Epidermal melanocyte (primary cell): ENCODE data around the gene CRMP1.

Source experiments
- DNase-seq: peaks from one replicate; pipeline ENCODE4 v3.0.0; 2011; ENCODE audit warnings: low spot score; ENCODE audit not compliant: insufficient read length

Gene CRMP1

GRCh38 chr4:5888222-5889001, 4.5 kb downstream of the CRMP1 start:
- no peak for DNase-seq

DNA sequence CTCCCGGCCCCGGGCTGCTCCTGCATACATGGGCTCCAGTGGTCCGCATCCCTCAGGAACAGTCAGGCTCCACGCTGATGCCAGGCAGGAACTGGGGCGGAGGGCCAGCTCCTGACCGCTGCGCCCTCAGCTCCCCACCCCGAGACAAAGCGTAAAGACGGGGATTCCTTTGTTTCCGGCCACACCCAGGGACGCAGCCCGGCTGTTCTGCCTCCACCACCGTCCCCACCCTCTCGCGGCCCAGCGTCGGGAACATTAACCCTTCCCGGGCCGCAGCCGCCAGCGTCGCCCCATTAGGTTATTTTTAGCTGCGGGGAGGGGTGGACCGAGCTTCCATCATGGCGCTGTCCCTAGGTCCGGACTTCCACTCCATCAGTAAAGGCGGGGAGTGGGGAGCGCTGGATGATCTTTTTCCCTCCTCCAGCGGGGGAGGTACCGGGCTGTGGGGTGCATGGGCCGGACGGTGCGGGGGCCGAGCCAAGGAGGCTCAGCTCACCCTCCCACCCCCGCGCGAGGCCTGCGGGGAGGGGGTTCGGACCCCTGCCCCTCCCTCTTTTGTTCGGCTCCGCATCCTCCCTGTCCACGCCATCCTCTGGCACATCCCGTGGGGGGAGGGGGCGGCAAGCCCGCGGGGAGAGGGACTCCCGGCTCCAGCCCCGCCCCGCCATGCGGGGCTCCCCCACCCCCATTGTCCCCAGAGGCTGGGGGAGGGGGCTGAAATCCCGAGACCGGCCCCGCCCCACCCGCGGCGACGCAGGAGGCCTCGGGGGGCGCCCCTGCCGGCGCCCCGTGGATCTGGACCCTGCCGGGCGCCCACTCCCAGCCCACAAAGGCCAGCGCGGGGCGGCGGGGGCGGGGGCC, 5.3 kb downstream of the CRMP1 start:
- no peak for DNase-seq

- DNase-seq, result no peak
Observed at GRCh38 chr4:5887011-5887360, 5.9 kb downstream of the CRMP1 start.

DNA sequence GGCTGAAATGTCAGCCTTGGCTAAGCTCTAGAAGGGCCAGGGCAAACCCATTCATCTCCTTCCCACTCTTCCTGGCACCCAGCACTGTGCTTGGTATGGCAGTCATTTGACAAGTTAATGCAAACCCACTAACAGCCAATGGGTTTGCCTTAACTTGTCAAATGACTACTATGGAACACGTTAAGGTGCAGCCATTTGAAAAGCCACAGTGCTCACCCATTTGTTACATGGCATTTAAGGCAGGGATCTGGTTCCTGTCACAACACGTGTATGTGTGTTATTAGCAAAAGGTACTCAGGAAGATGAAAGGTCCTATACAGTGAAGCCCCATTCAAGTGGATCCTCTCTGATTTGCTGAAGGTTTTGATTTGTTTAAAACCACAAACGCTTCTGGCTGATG, 7.2 kb downstream of the CRMP1 start:
- no peak for DNase-seq

- DNase-seq, result no peak
Observed at GRCh38 chr4:5884796-5885195, 8.1 kb downstream of the CRMP1 start.

DNA sequence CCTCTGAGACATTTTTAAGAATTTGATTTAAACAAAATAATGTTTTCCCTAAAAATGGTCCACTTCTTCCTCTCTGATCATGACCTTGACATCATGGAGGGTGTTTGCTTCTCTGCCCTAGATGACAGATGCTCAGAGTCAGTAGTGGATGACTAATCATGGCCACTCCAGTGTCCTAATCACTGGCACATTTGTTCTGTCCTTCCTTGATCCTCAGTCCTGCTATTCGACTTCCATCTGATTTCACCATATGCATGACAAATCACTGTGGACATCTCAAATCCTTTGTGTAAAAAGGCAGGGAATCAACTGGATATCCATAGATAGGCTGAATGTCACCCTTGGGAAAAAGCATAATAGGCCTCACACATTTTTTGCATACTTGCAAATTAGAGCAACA, 9.0 kb downstream of the CRMP1 start:
- DNase-seq, result no peak

DNA sequence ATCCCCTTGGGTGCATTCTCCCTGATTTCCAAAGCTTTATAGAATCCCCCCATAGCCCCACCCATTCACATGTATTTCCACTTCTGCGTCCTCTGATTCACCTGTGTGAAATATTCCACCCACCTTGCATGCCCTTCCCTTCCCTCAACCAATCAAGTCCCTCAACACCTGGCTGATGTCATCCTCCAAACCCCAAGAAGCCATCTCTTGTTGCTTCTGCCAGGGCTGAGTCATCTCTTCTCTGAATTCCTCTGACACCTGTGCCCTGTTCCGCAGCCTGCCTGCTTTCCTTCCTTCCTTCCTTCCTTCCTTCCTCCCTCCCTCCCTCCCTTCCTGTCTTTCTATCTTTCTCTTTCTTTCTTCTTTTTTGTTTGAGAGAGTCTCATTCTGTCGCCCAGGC, 9.9 kb downstream of the CRMP1 start:
- DNase-seq, result no peak

DNA sequence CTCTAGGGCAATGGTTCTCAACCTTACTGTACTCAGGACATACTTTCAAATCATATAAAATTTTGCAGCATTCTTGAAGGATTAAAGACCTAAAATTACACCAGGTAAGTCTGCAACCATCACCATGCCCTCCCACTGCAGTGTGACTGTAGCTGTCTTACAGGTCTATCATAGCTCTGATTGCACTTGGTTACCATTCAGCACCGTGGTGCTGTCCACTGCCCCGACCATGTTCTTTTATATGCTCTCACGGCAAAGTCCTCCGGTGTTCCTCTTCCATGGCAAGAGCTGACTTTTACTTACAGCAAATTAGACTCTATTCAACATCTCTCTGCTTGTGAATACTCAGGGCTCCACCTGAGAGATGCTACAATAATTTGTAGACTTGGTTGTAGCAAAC, 11.5 kb downstream of the CRMP1 start:
- DNase-seq, result no peak

DNA sequence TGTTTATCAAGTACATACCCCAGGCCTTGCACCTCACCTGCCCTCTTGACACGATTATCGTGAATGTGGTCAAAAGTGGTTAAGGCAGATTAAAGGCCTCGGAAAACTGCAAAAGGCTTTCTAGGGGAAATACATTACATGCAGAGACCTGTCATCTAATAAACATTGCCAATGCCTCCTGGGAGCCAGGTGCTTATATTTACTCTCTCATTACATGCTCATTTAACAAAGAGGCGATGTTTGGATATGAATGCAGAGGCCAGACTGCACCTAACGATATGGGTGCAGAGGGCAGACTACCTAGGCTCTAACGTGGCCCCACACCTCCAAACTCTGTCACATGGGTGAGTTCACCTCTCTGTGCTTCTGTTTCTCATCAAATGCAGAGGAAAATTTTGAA, 14.5 kb downstream of the CRMP1 start:
- no peak for DNase-seq

- no peak for DNase-seq
Observed at GRCh38 chr4:5877392-5877791, 15.5 kb downstream of the CRMP1 start.

DNA sequence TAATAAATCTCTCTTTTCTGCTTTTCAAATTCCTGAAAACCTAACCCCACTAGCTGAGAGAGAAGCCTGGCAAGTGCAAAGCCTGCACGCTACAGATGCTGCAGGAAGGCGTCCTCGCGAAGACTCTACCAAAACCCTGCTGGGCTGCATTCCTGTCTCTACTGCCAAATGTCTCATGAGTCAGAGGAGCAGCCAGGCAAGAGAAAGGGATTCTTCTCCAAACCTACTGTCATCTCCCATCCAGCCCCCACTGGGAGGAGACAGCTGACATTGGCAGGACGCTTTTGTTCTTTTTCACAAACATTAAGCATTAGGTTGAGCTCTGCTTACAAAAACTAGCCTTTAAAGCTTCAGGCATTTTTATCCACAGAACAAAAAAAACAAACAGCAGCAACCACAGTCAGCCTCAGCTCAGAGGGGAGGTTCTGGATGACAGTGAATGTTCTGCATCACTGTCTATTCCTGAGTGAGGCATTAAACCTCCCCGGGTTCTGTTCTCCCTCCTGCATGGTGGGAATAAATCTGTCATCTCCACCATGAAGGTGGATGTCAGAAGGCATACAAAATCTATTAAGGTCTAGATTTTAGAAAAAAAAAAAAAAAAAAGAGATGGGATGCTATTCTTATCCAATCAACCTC, 18.0 kb downstream of the CRMP1 start:
- DNase-seq, result no peak

- no peak for DNase-seq
Observed at GRCh38 chr4:5870701-5871100, 22.2 kb downstream of the CRMP1 start.

GRCh38 chr4:5869966-5870619, 22.8 kb downstream of the CRMP1 start:
- no peak for DNase-seq

DNA sequence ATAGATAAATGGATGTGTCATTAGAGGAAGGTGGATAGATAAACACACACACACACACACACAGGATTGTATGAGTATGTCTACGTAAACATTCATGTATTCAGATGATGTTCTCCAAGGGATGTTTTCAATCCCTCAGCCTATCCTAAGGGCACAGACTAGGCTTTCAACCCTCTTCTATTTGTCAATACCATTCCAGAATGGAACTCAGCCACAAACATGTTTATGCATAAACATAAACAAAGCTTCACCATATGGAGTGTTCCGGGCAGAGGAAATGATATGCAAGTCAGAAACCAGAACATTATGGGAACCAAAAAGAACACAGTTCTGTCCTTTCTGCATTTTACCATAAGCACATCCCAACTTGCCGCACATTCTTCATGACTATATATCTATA, 25.0 kb downstream of the CRMP1 start:
- no peak for DNase-seq

- DNase-seq, result no peak
Observed at GRCh38 chr4:5866841-5867813, 25.8 kb downstream of the CRMP1 start.

GRCh38 chr4:5865896-5866599, 26.8 kb downstream of the CRMP1 start:
- DNase-seq, result no peak

- no peak for DNase-seq
Observed at GRCh38 chr4:5863461-5864113, 29.3 kb downstream of the CRMP1 start.

DNA sequence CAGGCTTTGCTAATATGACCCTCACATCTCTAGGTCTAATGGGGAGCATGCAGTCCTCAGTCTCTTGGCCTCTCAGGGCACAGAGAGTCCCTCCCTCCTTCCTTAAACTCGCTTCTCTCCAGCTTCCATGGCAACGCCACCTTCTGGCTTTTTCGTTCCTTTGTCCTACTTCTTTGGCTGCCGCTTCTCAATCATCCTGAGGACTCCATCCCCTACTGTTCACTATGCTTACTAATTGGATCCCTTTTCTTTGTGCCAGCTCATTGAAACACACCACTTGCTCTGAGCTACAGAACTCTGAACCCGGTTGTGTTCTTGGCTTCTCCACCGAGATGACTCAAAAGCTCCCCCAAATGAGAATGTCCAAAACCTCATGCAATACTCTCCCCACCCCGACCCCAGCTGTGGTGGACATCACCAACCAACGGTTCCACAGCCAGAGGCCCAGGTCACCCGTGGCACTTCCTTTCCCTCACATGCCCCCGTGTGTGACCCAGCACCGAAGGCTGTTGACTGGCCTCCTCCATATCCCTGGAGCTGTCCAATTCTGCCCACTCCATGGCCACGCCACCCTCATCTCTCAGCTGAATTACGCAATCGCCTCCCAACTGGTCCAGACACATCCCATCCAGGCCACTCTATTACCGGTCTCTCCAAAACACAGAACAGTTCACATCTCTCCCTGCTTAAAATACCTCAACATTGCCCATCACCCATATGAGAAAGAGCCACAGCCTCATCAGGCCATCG, 34.7 kb downstream of the CRMP1 start:
- DNase-seq, result no peak

DNA sequence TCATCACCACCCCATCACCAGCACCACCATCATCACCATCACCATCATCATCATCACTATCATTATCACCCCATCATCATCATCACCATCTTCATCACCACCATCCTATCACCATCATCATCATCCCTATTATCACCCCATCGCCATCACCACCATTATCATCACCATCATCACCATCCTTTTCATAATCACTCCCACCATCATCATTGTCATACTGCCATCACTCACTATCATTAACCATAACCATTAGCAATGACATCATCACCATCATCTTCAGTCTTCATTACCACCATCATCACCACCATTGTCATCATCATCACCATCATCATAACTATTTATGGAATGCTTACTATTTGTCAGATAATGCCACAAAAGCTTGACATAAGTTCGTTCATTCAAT, 35.7 kb downstream of the CRMP1 start:
- no peak for DNase-seq
